ENCODE results near the gene ZNF480.

ZNF480 gene
- long read RNA-seq, full-length matches to known transcripts: 11 of 16 reads
- long read RNA-seq, partial matches to known transcripts: 0 of 16 reads
- long read RNA-seq, other reads (novel, unspliced or antisense): 5 of 16 reads

- peak within 1 kb of the TSS; percentile 83 for H3K4me3 ChIP-seq (replicated peaks; ENCODE audit: insufficient read depth, low read length)
Observed at GRCh38 chr19:52296773-52297600, at the start of gene ZNF480. Gene ZNF480, plus strand, starts transcription at chr19:52297169. Its CDS starts 3,244 bp downstream, at chr19:52300413.

GRCh38 chr19:52248241-52248640 is 48.7 kb upstream of the ZNF480 start:
- DNase-seq (ENCODE audit: low read depth in 1 of 2, low spot score in 1 of 2): peak in 1 of 2 experiments; percentile 31

More at GRCh38 chr19:52296773-52297600, at the start of gene ZNF480:
- Histone ChIP-seq H3K27ac (replicated peaks) (peak within 1 kb of the TSS; percentile 97), H3K27me3 (ENCODE audit: insufficient read depth, poor library complexity, severe bottlenecking) (no peaks in the 10 kb centered on the region)
- DNase-seq (ENCODE audit: low read depth in 1 of 2, low spot score in 1 of 2): peak; percentile 74 to 76
- TF ChIP-seq POLR2AphosphoS5 (IDR thresholded peaks at IDR 0.05; ENCODE audit: low read depth) (peak; percentile 86), CTCF (IDR thresholded peaks at IDR 0.05; ENCODE audit: insufficient read depth, low read length) (no peak), GABPA (IDR thresholded peaks at IDR 0.05; ENCODE audit: low read depth) (peak; percentile 6; the same call in 1 of the 2 replicates), REST (IDR thresholded peaks at IDR 0.05; ENCODE audit: insufficient replicate concordance, low read depth) (peak; percentile 18)

More at GRCh38 chr19:52248241-52248640, 48.7 kb upstream of the ZNF480 start:
- TF ChIP-seq GABPA (IDR thresholded peaks at IDR 0.05; ENCODE audit: low read depth): no peak
- TF ChIP-seq CTCF (IDR thresholded peaks at IDR 0.05; ENCODE audit: insufficient read depth, low read length): no peak
- TF ChIP-seq POLR2AphosphoS5 (IDR thresholded peaks at IDR 0.05; ENCODE audit: low read depth): no peak
- TF ChIP-seq SPI1 (IDR thresholded peaks at IDR 0.05; ENCODE audit: borderline replicate concordance, low read depth): no peak
- no peak for TF ChIP-seq REST (IDR thresholded peaks at IDR 0.05; ENCODE audit: insufficient replicate concordance, low read depth)
- Histone ChIP-seq H3K27ac (replicated peaks) (no peak overlapping the region), H3K27me3 (ENCODE audit: insufficient read depth, poor library complexity, severe bottlenecking) (no peaks in the 10 kb centered on the region), H3K4me3 (replicated peaks; ENCODE audit: insufficient read depth, low read length) (no peak overlapping the region)
